ENCODE data around the gene FOXE3.
"Not testable (repeated sequence)": the region's sequence is repeated elsewhere in the genome, so short reads cannot be mapped to it uniquely, and the experiment has no call there.

The FOXE3 gene

GRCh38 chr1:47450606-47451005 lies 34.5 kb downstream of the FOXE3 start:
- no peak for DNase-seq

- DNase-seq: no peak
Observed at GRCh38 chr1:47452426-47452825, 36.3 kb downstream of the FOXE3 start.

GRCh38 chr1:47453910-47454309 lies 37.8 kb downstream of the FOXE3 start:
- not testable (repeated sequence) for DNase-seq

GRCh38 chr1:47456250-47456649 lies 40.2 kb downstream of the FOXE3 start:
- DNase-seq: no peak

GRCh38 chr1:47457547-47457946 lies 41.5 kb downstream of the FOXE3 start:
- not testable (repeated sequence) for DNase-seq

- no peak for DNase-seq
Observed at GRCh38 chr1:47459253-47459788, 43.2 kb downstream of the FOXE3 start.

GRCh38 chr1:47460040-47460439 lies 44.0 kb downstream of the FOXE3 start:
- DNase-seq: no peak

- DNase-seq: no peak
Observed at GRCh38 chr1:47460456-47460855, 44.4 kb downstream of the FOXE3 start.

- no peak for DNase-seq
Observed at GRCh38 chr1:47465605-47466004, 49.5 kb downstream of the FOXE3 start.

All from stimulated activated CD4-positive, alpha-beta T cell treated with anti-CD3 and anti-CD28 coated beads, Interleukin-2, amount 100 ng/mL, for 24 hours (primary cell).